ENCODE data around the gene CROCC2.

DNA sequence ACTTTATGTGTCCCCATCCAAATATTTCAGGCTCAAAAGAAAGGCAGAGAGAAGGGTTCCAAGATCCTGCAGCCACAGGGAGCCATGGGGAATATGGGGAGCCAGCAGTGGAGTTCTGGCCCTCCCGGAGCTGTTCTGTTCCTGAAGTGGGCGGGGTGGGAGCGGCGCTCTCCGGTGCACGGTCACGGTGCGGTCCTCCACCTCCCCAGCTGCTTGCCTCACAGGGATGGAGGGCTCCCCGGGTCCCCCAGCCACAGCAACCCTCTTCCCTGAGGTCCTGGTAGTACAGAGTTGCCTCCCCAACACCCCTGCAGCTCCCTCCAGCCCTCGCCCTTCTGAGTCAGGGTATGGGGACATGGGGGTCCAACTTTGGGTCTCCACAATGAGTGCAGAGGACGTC, 66.1 kb downstream of the CROCC2 start:
- TF ChIP-seq CTCF (IDR thresholded peaks at IDR 0.05) (no peak), POLR2A (IDR thresholded peaks at IDR 0.05) (no peak), POLR2AphosphoS5 (IDR thresholded peaks at IDR 0.05) (no peak)

All from sigmoid colon (tissue), 4 donors.